HL-60 (cell line): ENCODE data around the gene MTHFD1L.

Experiments used
- GABPA ChIP-seq: IDR thresholded peaks from 2 replicates; pipeline ENCODE4 v1.6.1; 2012; ENCODE audit warnings: low read depth
- POLR2AphosphoS5 ChIP-seq: IDR thresholded peaks from 2 replicates; pipeline ENCODE4 v1.6.1; 2012; ENCODE audit warnings: low read depth
- SPI1 ChIP-seq: IDR thresholded peaks from 2 replicates; pipeline ENCODE4 v1.6.1; 2012; ENCODE audit warnings: low read depth, mild to moderate bottlenecking, borderline replicate concordance
- TF ChIP-seq, protein P1 (sequence below): IDR thresholded peaks from one replicate; pipeline ENCODE4 v1.5.1; 2011; ENCODE audit warnings: low read length, control low read depth, inconsistent platforms; ENCODE audit not compliant: insufficient read depth
- TF ChIP-seq, protein P2 (sequence below): IDR thresholded peaks from 2 replicates; pipeline ENCODE4 v1.6.1; 2012; ENCODE audit warnings: low read depth; ENCODE audit not compliant: insufficient replicate concordance

DNA sequence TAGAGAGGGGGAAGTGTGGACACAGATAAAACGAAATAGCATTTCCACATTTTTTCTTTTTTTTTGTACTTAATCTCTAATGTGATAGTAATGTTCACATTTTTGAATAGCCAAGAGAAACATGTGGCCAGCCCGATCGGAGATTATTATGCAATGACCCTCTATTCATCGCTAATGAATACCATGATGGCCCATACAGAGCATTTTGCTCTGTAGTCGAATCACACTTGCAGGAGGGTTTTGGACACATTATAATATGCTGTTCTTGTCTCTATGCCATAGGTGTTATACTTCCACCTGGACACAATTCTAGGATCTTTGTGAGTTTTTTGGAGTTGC is 60.1 kb downstream of the MTHFD1L start:
- TF ChIP-seq, protein P1, sequence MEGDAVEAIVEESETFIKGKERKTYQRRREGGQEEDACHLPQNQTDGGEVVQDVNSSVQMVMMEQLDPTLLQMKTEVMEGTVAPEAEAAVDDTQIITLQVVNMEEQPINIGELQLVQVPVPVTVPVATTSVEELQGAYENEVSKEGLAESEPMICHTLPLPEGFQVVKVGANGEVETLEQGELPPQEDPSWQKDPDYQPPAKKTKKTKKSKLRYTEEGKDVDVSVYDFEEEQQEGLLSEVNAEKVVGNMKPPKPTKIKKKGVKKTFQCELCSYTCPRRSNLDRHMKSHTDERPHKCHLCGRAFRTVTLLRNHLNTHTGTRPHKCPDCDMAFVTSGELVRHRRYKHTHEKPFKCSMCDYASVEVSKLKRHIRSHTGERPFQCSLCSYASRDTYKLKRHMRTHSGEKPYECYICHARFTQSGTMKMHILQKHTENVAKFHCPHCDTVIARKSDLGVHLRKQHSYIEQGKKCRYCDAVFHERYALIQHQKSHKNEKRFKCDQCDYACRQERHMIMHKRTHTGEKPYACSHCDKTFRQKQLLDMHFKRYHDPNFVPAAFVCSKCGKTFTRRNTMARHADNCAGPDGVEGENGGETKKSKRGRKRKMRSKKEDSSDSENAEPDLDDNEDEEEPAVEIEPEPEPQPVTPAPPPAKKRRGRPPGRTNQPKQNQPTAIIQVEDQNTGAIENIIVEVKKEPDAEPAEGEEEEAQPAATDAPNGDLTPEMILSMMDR, result no peak
- TF ChIP-seq, protein P2, sequence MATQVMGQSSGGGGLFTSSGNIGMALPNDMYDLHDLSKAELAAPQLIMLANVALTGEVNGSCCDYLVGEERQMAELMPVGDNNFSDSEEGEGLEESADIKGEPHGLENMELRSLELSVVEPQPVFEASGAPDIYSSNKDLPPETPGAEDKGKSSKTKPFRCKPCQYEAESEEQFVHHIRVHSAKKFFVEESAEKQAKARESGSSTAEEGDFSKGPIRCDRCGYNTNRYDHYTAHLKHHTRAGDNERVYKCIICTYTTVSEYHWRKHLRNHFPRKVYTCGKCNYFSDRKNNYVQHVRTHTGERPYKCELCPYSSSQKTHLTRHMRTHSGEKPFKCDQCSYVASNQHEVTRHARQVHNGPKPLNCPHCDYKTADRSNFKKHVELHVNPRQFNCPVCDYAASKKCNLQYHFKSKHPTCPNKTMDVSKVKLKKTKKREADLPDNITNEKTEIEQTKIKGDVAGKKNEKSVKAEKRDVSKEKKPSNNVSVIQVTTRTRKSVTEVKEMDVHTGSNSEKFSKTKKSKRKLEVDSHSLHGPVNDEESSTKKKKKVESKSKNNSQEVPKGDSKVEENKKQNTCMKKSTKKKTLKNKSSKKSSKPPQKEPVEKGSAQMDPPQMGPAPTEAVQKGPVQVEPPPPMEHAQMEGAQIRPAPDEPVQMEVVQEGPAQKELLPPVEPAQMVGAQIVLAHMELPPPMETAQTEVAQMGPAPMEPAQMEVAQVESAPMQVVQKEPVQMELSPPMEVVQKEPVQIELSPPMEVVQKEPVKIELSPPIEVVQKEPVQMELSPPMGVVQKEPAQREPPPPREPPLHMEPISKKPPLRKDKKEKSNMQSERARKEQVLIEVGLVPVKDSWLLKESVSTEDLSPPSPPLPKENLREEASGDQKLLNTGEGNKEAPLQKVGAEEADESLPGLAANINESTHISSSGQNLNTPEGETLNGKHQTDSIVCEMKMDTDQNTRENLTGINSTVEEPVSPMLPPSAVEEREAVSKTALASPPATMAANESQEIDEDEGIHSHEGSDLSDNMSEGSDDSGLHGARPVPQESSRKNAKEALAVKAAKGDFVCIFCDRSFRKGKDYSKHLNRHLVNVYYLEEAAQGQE, result no peak
- no peak for TF ChIP-seq GABPA
- TF ChIP-seq POLR2AphosphoS5, result no peak
- no peak for TF ChIP-seq SPI1
